NT2/D1 (cell line): ENCODE measurements around the gene SYNPR.

Source experiments
- DNase-seq: peaks from one replicate; pipeline ENCODE4 v3.0.0-alpha.2; 2011; ENCODE audit warnings: low read depth, low spot score
- H3K27me3 ChIP-seq: 2 replicates; pipeline ENCODE4 v1.6.0; 2011; ENCODE audit warnings: mild to moderate bottlenecking; ENCODE audit not compliant: insufficient read length, insufficient read depth
- H3K36me3 ChIP-seq: 2 replicates; pipeline ENCODE4 v1.6.1; 2011; ENCODE audit warnings: mild to moderate bottlenecking, low read length, mixed read lengths; ENCODE audit not compliant: insufficient read depth, insufficient read length
- H3K4me1 ChIP-seq: 2 replicates; pipeline ENCODE4 v1.5.1; 2011; ENCODE audit not compliant: insufficient read depth, insufficient read length
- H3K4me3 ChIP-seq: 2 replicates; pipeline ENCODE4 v1.5.1; 2011; ENCODE audit warnings: low read depth; ENCODE audit not compliant: insufficient read length
- H3K9ac ChIP-seq: 2 replicates; pipeline ENCODE4 v1.6.0; 2011; ENCODE audit warnings: low read depth; ENCODE audit not compliant: insufficient read length
- H3K9me3 ChIP-seq: 2 replicates; pipeline ENCODE4 v1.5.1; 2011; ENCODE audit warnings: mild to moderate bottlenecking, low read length; ENCODE audit not compliant: insufficient read depth
- SUZ12 ChIP-seq: IDR thresholded peaks from 2 replicates; pipeline ENCODE4 v1.6.1; 2011; ENCODE audit not compliant: insufficient read length, insufficient read depth; ENCODE audit errors: extremely low read depth
- YY1 ChIP-seq: IDR thresholded peaks from 2 replicates; pipeline ENCODE4 v1.6.1; 2011; ENCODE audit not compliant: insufficient read length, insufficient read depth
- ZNF274 ChIP-seq: IDR thresholded peaks from 2 replicates; pipeline ENCODE4 v1.6.1; 2011; ENCODE audit warnings: mild to moderate bottlenecking, low read depth, low read length

Gene SYNPR

GRCh38 chr3:63438826-63439371, 160.8 kb downstream of the SYNPR start:
- no peak overlapping the region for H3K4me3 ChIP-seq
- no peak for TF ChIP-seq SUZ12
- no peak for TF ChIP-seq YY1
- TF ChIP-seq ZNF274: no peak
- peaks cover 2% of the 10 kb centered on the region for H3K4me1 ChIP-seq
- H3K9ac ChIP-seq: no peak overlapping the region
- H3K9me3 ChIP-seq: no peaks in the 10 kb centered on the region
- no peaks in the 10 kb centered on the region for H3K36me3 ChIP-seq
- no peaks in the 10 kb centered on the region for H3K27me3 ChIP-seq
- DNase-seq: no peak

GRCh38 chr3:63441262-63441661, 163.2 kb downstream of the SYNPR start:
- no peak for DNase-seq
- Histone ChIP-seq H3K9me3 (no peaks in the 10 kb centered on the region), H3K36me3 (no peaks in the 10 kb centered on the region), H3K27me3 (no peaks in the 10 kb centered on the region), H3K4me3 (no peak overlapping the region), H3K4me1 (peaks cover 2% of the 10 kb centered on the region), H3K9ac (no peak overlapping the region)
- TF ChIP-seq SUZ12 (no peak), ZNF274 (no peak), YY1 (no peak)

- TF ChIP-seq ZNF274: no peak
- no peak for TF ChIP-seq YY1
- no peak for TF ChIP-seq SUZ12
- no peaks in the 10 kb centered on the region for H3K9me3 ChIP-seq
- no peak overlapping the region for H3K4me3 ChIP-seq
- no peak overlapping the region for H3K9ac ChIP-seq
- H3K4me1 ChIP-seq: peaks cover 2% of the 10 kb centered on the region
- no peaks in the 10 kb centered on the region for H3K36me3 ChIP-seq
- no peak for DNase-seq
- no peaks in the 10 kb centered on the region for H3K27me3 ChIP-seq
Observed at GRCh38 chr3:63442918-63443317, 164.8 kb downstream of the SYNPR start.

- H3K4me1 ChIP-seq: no peaks in the 10 kb centered on the region
- DNase-seq: no peak
- H3K36me3 ChIP-seq: no peaks in the 10 kb centered on the region
- no peaks in the 10 kb centered on the region for H3K27me3 ChIP-seq
- H3K9ac ChIP-seq: no peak overlapping the region
- H3K4me3 ChIP-seq: no peak overlapping the region
- no peaks in the 10 kb centered on the region for H3K9me3 ChIP-seq
- TF ChIP-seq ZNF274 (no peak), SUZ12 (no peak), YY1 (no peak)
Observed at GRCh38 chr3:63450023-63450422, 171.9 kb downstream of the SYNPR start.

- Histone ChIP-seq H3K9me3 (no peaks in the 10 kb centered on the region), H3K9ac (no peak overlapping the region), H3K36me3 (no peaks in the 10 kb centered on the region), H3K4me1 (no peaks in the 10 kb centered on the region), H3K27me3 (no peaks in the 10 kb centered on the region), H3K4me3 (no peak overlapping the region)
- DNase-seq: no peak
- TF ChIP-seq ZNF274: no peak
- TF ChIP-seq YY1: no peak
- TF ChIP-seq SUZ12: no peak
Observed at GRCh38 chr3:63450634-63451363, 172.7 kb downstream of the SYNPR start.

GRCh38 chr3:63456901-63457300, 178.8 kb downstream of the SYNPR start:
- H3K4me3 ChIP-seq: no peak overlapping the region
- no peaks in the 10 kb centered on the region for H3K9me3 ChIP-seq
- no peaks in the 10 kb centered on the region for H3K36me3 ChIP-seq
- no peak overlapping the region for H3K9ac ChIP-seq
- no peaks in the 10 kb centered on the region for H3K4me1 ChIP-seq
- H3K27me3 ChIP-seq: no peaks in the 10 kb centered on the region
- no peak for DNase-seq
- TF ChIP-seq ZNF274 (no peak), YY1 (no peak), SUZ12 (no peak)

- no peak overlapping the region for H3K9ac ChIP-seq
- H3K4me1 ChIP-seq: no peaks in the 10 kb centered on the region
- no peak for DNase-seq
- no peaks in the 10 kb centered on the region for H3K9me3 ChIP-seq
- no peak overlapping the region for H3K4me3 ChIP-seq
- TF ChIP-seq YY1 (no peak), SUZ12 (no peak), ZNF274 (no peak)
- no peaks in the 10 kb centered on the region for H3K36me3 ChIP-seq
- H3K27me3 ChIP-seq: no peaks in the 10 kb centered on the region
Observed at GRCh38 chr3:63458405-63458804, 180.3 kb downstream of the SYNPR start.
